ENCODE measurements around the gene MTA1. TPM values are rescaled to one million over a fixed set of nuclear protein-coding genes. Genes with fewer than 3 reads are reported as not detected.

The MTA1 gene
- total and polyA plus RNA-seq, 2 donors from 2014 or later, result 30.4 to 112 TPM

- Histone ChIP-seq H3K9ac (ENCODE audit: low read length in 3 of 3) (no peak overlapping the region), H3K4me1 (ENCODE audit: control insufficient read depth in 2 of 3, insufficient read depth in 2 of 3, low read depth in 1 of 3, low read length in 3 of 3) (peaks cover 0 to 40% (median 21%) of the 10 kb centered on the region in 3 donors), H3K9me3 (ENCODE audit: control insufficient read depth in 2 of 3, insufficient read depth in 1 of 3, low read length in 3 of 3) (no peaks in the 10 kb centered on the region), H3K4me3 (ENCODE audit: low read length in 3 of 3) (no peak overlapping the region), H3K27me3 (ENCODE audit: control insufficient read depth, insufficient read depth, low read length) (no peaks in the 10 kb centered on the region), H3K36me3 (ENCODE audit: control insufficient read depth in 2 of 3, insufficient read depth in 3 of 3, low read length in 3 of 3) (no peaks in the 10 kb centered on the region), H3K27ac (ENCODE audit: low read depth in 2 of 2, low read length in 2 of 2) (peak overlapping the region in 1 of 2 donors; percentile 11)
- FAIRE-seq (no peak), DNase-seq (no peak)
- intact Hi-C loops (cut with DNase I), result no loop called here
- TF ChIP-seq CTCF (IDR thresholded peaks at IDR 0.05; ENCODE audit: borderline replicate concordance, extremely low read depth, insufficient read depth), result no peak
Measured at GRCh38 chr14:105484997-105485393, 65.4 kb downstream of the MTA1 start.

GRCh38 chr14:105485739-105486162 is 66.1 kb downstream of the MTA1 start:
- H3K9ac ChIP-seq (ENCODE audit: low read length in 3 of 3), result no peak overlapping the region
- DNase-seq (peak in 4 of 5 donors; percentile 77 to 88 (median 82)), FAIRE-seq (no peak)
- no peaks in the 10 kb centered on the region for H3K36me3 ChIP-seq (ENCODE audit: control insufficient read depth in 2 of 3, insufficient read depth in 3 of 3, low read length in 3 of 3)
- no peaks in the 10 kb centered on the region for H3K9me3 ChIP-seq (ENCODE audit: control insufficient read depth in 2 of 3, insufficient read depth in 1 of 3, low read length in 3 of 3)
- peak; percentile 8 for TF ChIP-seq CTCF (IDR thresholded peaks at IDR 0.05; ENCODE audit: borderline replicate concordance, extremely low read depth, insufficient read depth)
- H3K4me3 ChIP-seq (ENCODE audit: low read length in 3 of 3), result no peak overlapping the region
- H3K4me1 ChIP-seq (ENCODE audit: control insufficient read depth in 2 of 3, insufficient read depth in 2 of 3, low read depth in 1 of 3, low read length in 3 of 3), result peaks cover 0 to 36% (median 21%) of the 10 kb centered on the region in 3 donors
- H3K27me3 ChIP-seq (ENCODE audit: control insufficient read depth, insufficient read depth, low read length), result no peaks in the 10 kb centered on the region
- H3K27ac ChIP-seq (ENCODE audit: low read depth in 2 of 2, low read length in 2 of 2), result peak overlapping the region; percentile 4 to 32
- intact Hi-C loops (cut with DNase I), result no loop called here

GRCh38 chr14:105486163-105486973 is 66.7 kb downstream of the MTA1 start, which contains the start of gene CRIP1:
CRIP1 (plus strand) TSS chr14:105486886; CDS start chr14:105487260, 374 bp downstream.
- Histone ChIP-seq H3K4me1 (ENCODE audit: control insufficient read depth in 2 of 3, insufficient read depth in 2 of 3, low read depth in 1 of 3, low read length in 3 of 3) (peaks cover 0 to 30% (median 16%) of the 10 kb centered on the region in 3 donors), H3K9me3 (ENCODE audit: control insufficient read depth in 2 of 3, insufficient read depth in 1 of 3, low read length in 3 of 3) (no peaks in the 10 kb centered on the region), H3K27me3 (ENCODE audit: control insufficient read depth, insufficient read depth, low read length) (no peaks in the 10 kb centered on the region), H3K9ac (ENCODE audit: low read length in 3 of 3) (no peak within 1 kb of the TSS), H3K27ac (ENCODE audit: low read depth in 2 of 2, low read length in 2 of 2) (peak within 1 kb of the TSS; percentile 32 to 43), H3K36me3 (ENCODE audit: control insufficient read depth in 2 of 3, insufficient read depth in 3 of 3, low read length in 3 of 3) (no peaks in the 10 kb centered on the region), H3K4me3 (ENCODE audit: low read length in 3 of 3) (peak within 1 kb of the TSS in 1 of 3 donors; percentile 37)
- intact Hi-C loops (cut with DNase I), result no loop called here
- no peak for TF ChIP-seq CTCF (IDR thresholded peaks at IDR 0.05; ENCODE audit: borderline replicate concordance, extremely low read depth, insufficient read depth)
- no peak for FAIRE-seq
- DNase-seq, result peak in 1 of 5 donors; percentile 82
